Stimulated activated memory B cell treated with anti-CD40 and anti-IgM and Interleukin-4, amounts not matched to agents 10 μg/mL and 1 μg/mL and 100 μg/mL, for 72 hours (primary cell): ENCODE results near the gene TRDN.
"Not testable (repeated sequence)": the region's sequence is repeated elsewhere in the genome, so short reads cannot be mapped to it uniquely, and the experiment has no call there.

Experiments used
- ATAC-seq: fragments of 150-1000 bp; cut with Tn5 transposase; 2 replicates; pipeline ENCODE4 v1.10.0; 2021
- H3K27ac Mint-ChIP-seq: one replicate; pipeline ENCODE4 v1.8.0; 2022; ENCODE audit warnings: mild to moderate bottlenecking, mixed read lengths
- H3K27me3 Mint-ChIP-seq: one replicate; pipeline ENCODE4 v1.8.0; 2022; ENCODE audit warnings: mixed read lengths
- H3K36me3 Mint-ChIP-seq: one replicate; pipeline ENCODE4 v1.8.0; 2022; ENCODE audit warnings: mixed read lengths
- H3K4me1 Mint-ChIP-seq: one replicate; pipeline ENCODE4 v1.8.0; 2022; ENCODE audit warnings: mixed read lengths
- H3K4me3 Mint-ChIP-seq: one replicate; pipeline ENCODE4 v1.8.0; 2022; ENCODE audit warnings: mild to moderate bottlenecking, moderate library complexity, mixed read lengths
- H3K9me3 Mint-ChIP-seq: one replicate; pipeline ENCODE4 v1.8.0; 2022; ENCODE audit warnings: mixed read lengths

TRDN gene

GRCh38 chr6:123594776-123595175, 42.0 kb downstream of the TRDN start:
- ATAC-seq, result no peak
- no peaks in the 10 kb centered on the region for H3K27me3 Mint-ChIP-seq
- no peak overlapping the region for H3K27ac Mint-ChIP-seq
- H3K36me3 Mint-ChIP-seq, result no peaks in the 10 kb centered on the region
- no peaks in the 10 kb centered on the region for H3K9me3 Mint-ChIP-seq
- H3K4me3 Mint-ChIP-seq, result no peak overlapping the region
- no peaks in the 10 kb centered on the region for H3K4me1 Mint-ChIP-seq

- no peak for ATAC-seq
- Mint-ChIP-seq H3K4me3 (no peak overlapping the region), H3K4me1 (no peaks in the 10 kb centered on the region)
Observed at GRCh38 chr6:123592426-123592825, 44.3 kb downstream of the TRDN start.

GRCh38 chr6:123589973-123590372, 46.8 kb downstream of the TRDN start:
- H3K4me3 Mint-ChIP-seq, result no peak overlapping the region
- H3K9me3 Mint-ChIP-seq, result peaks cover 2% of the 10 kb centered on the region

More at GRCh38 chr6:123592426-123592825, 44.3 kb downstream of the TRDN start:
- Mint-ChIP-seq H3K9me3 (no peaks in the 10 kb centered on the region), H3K36me3 (no peaks in the 10 kb centered on the region), H3K27me3 (no peaks in the 10 kb centered on the region), H3K27ac (no peak overlapping the region)

GRCh38 chr6:123589317-123589716, 47.4 kb downstream of the TRDN start:
- ATAC-seq, result no peak
- Mint-ChIP-seq H3K4me1 (no peaks in the 10 kb centered on the region), H3K9me3 (peaks cover 6% of the 10 kb centered on the region), H3K27ac (no peak overlapping the region), H3K36me3 (no peaks in the 10 kb centered on the region), H3K27me3 (no peaks in the 10 kb centered on the region), H3K4me3 (no peak overlapping the region)

More at GRCh38 chr6:123589973-123590372, 46.8 kb downstream of the TRDN start:
- H3K27me3 Mint-ChIP-seq, result no peaks in the 10 kb centered on the region
- H3K27ac Mint-ChIP-seq, result no peak overlapping the region
- H3K36me3 Mint-ChIP-seq, result no peaks in the 10 kb centered on the region
- ATAC-seq, result no peak
- H3K4me1 Mint-ChIP-seq, result no peaks in the 10 kb centered on the region

DNA sequence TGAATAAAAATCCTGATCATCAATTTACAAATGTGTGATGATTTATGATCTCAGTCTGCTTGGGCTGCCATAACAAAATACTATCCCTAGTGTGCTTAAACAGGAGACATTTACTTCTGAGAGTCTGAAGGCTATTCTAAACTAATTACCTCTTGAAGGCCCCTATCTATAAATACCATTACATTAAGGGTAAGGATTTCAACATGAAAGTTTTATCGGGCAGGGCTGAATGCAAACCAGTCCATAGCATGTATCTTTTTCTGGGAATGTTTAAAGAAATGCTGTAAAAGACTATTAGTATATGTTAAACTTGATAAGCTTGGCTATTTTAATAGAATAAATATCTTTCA, 48.2 kb downstream of the TRDN start:
- no peak overlapping the region for H3K4me3 Mint-ChIP-seq
- peaks cover 10% of the 10 kb centered on the region for H3K9me3 Mint-ChIP-seq
- no peaks in the 10 kb centered on the region for H3K27me3 Mint-ChIP-seq
- H3K36me3 Mint-ChIP-seq, result no peaks in the 10 kb centered on the region
- H3K27ac Mint-ChIP-seq, result no peak overlapping the region
- no peaks in the 10 kb centered on the region for H3K4me1 Mint-ChIP-seq
- ATAC-seq, result no peak

- Mint-ChIP-seq H3K4me3 (no peak overlapping the region), H3K27me3 (no peaks in the 10 kb centered on the region), H3K4me1 (no peaks in the 10 kb centered on the region), H3K36me3 (no peaks in the 10 kb centered on the region), H3K27ac (no peak overlapping the region), H3K9me3 (peaks cover 10% of the 10 kb centered on the region)
- ATAC-seq, result no peak
Observed at GRCh38 chr6:123587838-123588545, 48.8 kb downstream of the TRDN start.

GRCh38 chr6:123587407-123587806, 49.3 kb downstream of the TRDN start:
- H3K4me3 Mint-ChIP-seq, H3K9me3 Mint-ChIP-seq, H3K36me3 Mint-ChIP-seq, H3K4me1 Mint-ChIP-seq, ATAC-seq, H3K27ac Mint-ChIP-seq, H3K27me3 Mint-ChIP-seq: not testable (repeated sequence)

GRCh38 chr6:123580331-123580730, 56.4 kb downstream of the TRDN start:
- Mint-ChIP-seq H3K9me3 (peaks cover 11% of the 10 kb centered on the region), H3K4me3 (no peak overlapping the region), H3K36me3 (no peaks in the 10 kb centered on the region), H3K27ac (no peak overlapping the region), H3K27me3 (no peaks in the 10 kb centered on the region), H3K4me1 (no peaks in the 10 kb centered on the region)
- no peak for ATAC-seq

- H3K9me3 Mint-ChIP-seq, result peaks cover 3% of the 10 kb centered on the region
- H3K27ac Mint-ChIP-seq, result no peak overlapping the region
- H3K27me3 Mint-ChIP-seq, result no peaks in the 10 kb centered on the region
- H3K4me3 Mint-ChIP-seq, result no peak overlapping the region
- H3K36me3 Mint-ChIP-seq, result no peaks in the 10 kb centered on the region
- no peaks in the 10 kb centered on the region for H3K4me1 Mint-ChIP-seq
- no peak for ATAC-seq
Observed at GRCh38 chr6:123575188-123575587, 61.6 kb downstream of the TRDN start.

DNA sequence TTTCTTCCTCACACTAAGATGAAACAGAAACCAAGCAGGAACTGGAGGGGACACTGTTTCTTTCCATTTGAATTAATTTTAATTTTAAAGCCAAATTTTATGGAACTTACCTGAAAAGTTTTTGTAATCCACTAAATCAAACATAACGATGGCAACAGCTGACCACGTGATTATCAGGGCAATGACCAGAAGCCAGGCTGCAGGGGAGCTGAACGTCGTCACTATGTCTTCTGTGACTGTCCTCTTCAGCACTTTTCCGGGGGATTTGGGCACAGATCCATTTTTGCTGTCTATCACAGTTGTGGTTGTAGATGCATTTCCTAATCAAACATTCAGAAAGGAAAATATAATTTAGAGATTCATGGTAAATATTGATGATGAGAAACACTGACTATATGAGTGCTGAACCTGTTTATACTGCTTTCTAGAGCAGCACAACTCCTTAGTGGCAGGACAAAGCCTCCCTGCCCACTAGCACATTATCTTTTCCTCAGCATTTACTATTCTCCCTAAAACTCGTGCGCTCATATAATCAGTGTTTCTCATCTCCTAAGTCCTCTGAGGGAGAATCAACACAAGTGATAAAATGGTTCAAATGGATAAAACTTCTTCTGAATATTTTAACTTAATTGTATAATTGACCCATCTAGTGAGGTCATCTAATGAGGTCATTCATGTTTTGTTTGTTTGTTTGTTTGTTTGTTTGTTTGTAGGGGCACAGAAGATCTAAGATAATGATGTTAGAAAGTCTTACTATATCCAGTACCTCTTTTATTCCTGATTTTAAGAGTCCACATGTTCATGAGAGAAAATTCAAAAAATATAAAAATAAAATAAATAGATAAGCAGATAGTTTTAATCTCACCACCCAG, 65.7 kb downstream of the TRDN start:
- no peaks in the 10 kb centered on the region for H3K4me1 Mint-ChIP-seq
- H3K27ac Mint-ChIP-seq, result no peak overlapping the region
- H3K36me3 Mint-ChIP-seq, result no peaks in the 10 kb centered on the region

GRCh38 chr6:123569575-123569974, 67.2 kb downstream of the TRDN start:
- Mint-ChIP-seq H3K9me3 (peaks cover 3% of the 10 kb centered on the region), H3K4me1 (no peaks in the 10 kb centered on the region), H3K27me3 (no peaks in the 10 kb centered on the region), H3K4me3 (no peak overlapping the region), H3K27ac (no peak overlapping the region), H3K36me3 (no peaks in the 10 kb centered on the region)
- no peak for ATAC-seq

More for the DNA sequence above, 65.7 kb downstream of the TRDN start:
- no peak overlapping the region for H3K4me3 Mint-ChIP-seq
- no peak for ATAC-seq
- H3K9me3 Mint-ChIP-seq, result peaks cover 3% of the 10 kb centered on the region
- no peaks in the 10 kb centered on the region for H3K27me3 Mint-ChIP-seq

DNA sequence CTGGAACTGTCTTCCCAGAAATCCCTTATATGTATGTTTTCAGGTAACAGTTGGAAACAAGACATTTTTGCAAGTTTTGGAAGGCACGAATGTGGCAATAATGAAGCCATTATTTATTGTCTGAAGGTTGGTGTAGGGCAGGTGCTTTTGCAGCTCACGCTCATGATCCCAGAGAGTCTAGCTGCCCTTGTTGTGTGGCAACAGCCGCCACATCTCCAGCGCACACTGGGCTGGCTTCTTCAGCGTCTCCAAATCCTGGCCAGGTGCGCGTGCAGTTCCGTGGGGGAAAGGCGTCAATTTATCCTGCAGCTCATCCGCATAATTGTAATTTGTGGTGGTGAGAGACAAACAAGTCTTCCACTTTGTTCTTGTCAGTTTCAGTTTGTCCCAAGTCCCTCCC, 71.2 kb downstream of the TRDN start:
- no peak overlapping the region for H3K4me3 Mint-ChIP-seq
- no peaks in the 10 kb centered on the region for H3K27me3 Mint-ChIP-seq
- no peaks in the 10 kb centered on the region for H3K4me1 Mint-ChIP-seq
- H3K9me3 Mint-ChIP-seq, result peaks cover 3% of the 10 kb centered on the region
- no peak for ATAC-seq
- H3K36me3 Mint-ChIP-seq, result no peaks in the 10 kb centered on the region
- no peak overlapping the region for H3K27ac Mint-ChIP-seq

GRCh38 chr6:123564361-123564760, 72.4 kb downstream of the TRDN start:
- Mint-ChIP-seq H3K27ac (no peak overlapping the region), H3K9me3 (peaks cover 5% of the 10 kb centered on the region), H3K36me3 (no peaks in the 10 kb centered on the region), H3K4me1 (no peaks in the 10 kb centered on the region), H3K27me3 (no peaks in the 10 kb centered on the region), H3K4me3 (no peak overlapping the region)
- no peak for ATAC-seq

DNA sequence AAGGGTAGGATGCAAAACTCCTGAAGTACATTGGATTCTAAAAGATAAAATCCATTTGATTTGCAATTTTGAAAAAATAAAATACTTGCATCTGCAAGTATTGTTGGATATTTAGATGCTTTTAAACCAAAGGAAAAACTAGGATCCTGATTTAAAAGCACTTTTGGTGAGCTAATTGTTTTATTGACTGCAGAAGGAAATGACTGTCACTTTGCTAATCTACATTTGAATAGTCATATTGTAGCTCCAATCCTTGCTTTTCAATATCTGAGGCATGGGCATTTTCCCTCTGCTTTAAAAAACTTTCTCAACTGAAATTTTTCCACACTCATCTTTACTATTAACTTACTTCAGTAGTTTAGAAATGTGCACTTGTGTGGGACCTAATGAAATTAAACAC, 74.1 kb downstream of the TRDN start:
- Mint-ChIP-seq H3K27ac (no peak overlapping the region), H3K36me3 (no peaks in the 10 kb centered on the region), H3K9me3 (peaks cover 6% of the 10 kb centered on the region), H3K4me1 (no peaks in the 10 kb centered on the region), H3K4me3 (no peak overlapping the region), H3K27me3 (no peaks in the 10 kb centered on the region)
- ATAC-seq, result no peak

DNA sequence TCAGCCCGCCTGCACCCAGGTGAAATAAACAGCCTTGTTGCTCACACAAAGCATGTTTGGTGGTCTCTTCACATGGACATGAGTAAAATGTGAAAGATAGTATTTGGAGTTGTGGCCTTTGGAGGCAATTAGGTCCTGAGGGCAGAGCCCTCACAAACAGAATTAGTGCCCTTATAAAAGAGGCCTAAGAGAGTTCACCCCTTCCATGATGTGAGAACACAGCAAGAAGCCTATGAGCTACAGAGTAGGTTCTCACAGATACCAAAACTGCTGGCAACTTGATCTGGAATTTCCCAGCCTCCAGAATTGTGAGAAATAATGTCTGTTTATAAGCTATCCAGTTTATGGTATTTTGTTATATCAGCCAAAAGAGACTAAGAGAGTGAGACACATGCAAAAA, 74.5 kb downstream of the TRDN start:
- peaks cover 7% of the 10 kb centered on the region for H3K9me3 Mint-ChIP-seq
- H3K36me3 Mint-ChIP-seq, result no peaks in the 10 kb centered on the region
- no peaks in the 10 kb centered on the region for H3K27me3 Mint-ChIP-seq
- no peak for ATAC-seq
- no peak overlapping the region for H3K27ac Mint-ChIP-seq
- no peaks in the 10 kb centered on the region for H3K4me1 Mint-ChIP-seq
- no peak overlapping the region for H3K4me3 Mint-ChIP-seq

DNA sequence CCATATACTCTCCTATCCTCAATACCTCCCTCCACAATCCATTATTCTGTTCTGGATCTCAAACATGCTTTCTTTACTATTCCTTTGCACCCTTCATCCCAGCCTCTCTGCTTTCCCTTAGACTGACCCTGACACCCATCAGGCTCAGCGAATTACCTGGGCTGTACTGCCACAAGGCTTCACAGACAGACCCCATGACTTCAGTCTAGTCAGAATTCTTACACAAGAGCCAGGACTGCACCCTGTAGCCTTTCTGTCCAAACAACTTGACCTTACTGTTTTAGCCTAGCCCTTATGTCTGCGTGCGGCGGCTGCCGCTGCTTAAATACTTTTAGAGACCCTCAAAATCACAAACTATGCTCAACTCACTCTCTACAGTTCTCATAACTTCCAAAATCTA, 76.9 kb downstream of the TRDN start:
- H3K27me3 Mint-ChIP-seq, H3K27ac Mint-ChIP-seq, H3K4me1 Mint-ChIP-seq, H3K36me3 Mint-ChIP-seq, H3K4me3 Mint-ChIP-seq, ATAC-seq: not testable (repeated sequence)
- peaks cover 10% of the 10 kb centered on the region for H3K9me3 Mint-ChIP-seq
